CD8-positive, alpha-beta memory T cell (primary cell): ENCODE measurements around the gene CLSTN1. TPM values are rescaled to one million over a fixed set of nuclear protein-coding genes. Genes with fewer than 3 reads are reported as not detected.
A peak's percentile ranks its signal among the peaks of the same experiment; 100 is the strongest.
"Not testable (repeated sequence)": the region's sequence is repeated elsewhere in the genome, so short reads cannot be mapped to it uniquely, and the experiment has no call there.

Source experiments
- CTCF ChIA-PET: fragments of 350-600 bp; sonication (Branson Sonifier 250); formaldehyde crosslinking; loops from one replicate; lab custom pipeline; 2021; ENCODE audit warnings: antibody characterized with exemption; lab: Charles Lee
- POLR2A ChIA-PET: fragments of 350-600 bp; sonication (Branson Sonifier 250); formaldehyde crosslinking; loops from one replicate; lab custom pipeline; 2021; ENCODE audit warnings: antibody characterized with exemption; lab: Charles Lee
- DNase-seq, 5 donors: peaks; one replicate each; pipeline versions ENCODE4 v3.0.0 to v3.0.0-alpha.2; 2020 to 2022; ENCODE audit warnings: mixed read lengths in 1 of 5
- H3K27ac ChIP-seq: one replicate; pipeline ENCODE4 v1.7.0; 2013; ENCODE audit warnings: low read depth, mild to moderate bottlenecking, low read length, moderate library complexity
- H3K27me3 ChIP-seq: 2 replicates; pipeline ENCODE4 v1.7.0; 2013; ENCODE audit warnings: low read length, mild to moderate bottlenecking; ENCODE audit not compliant: insufficient read depth, poor library complexity, severe bottlenecking
- H3K36me3 ChIP-seq: 2 replicates; pipeline ENCODE4 v1.7.0; 2013; ENCODE audit warnings: mild to moderate bottlenecking, low read length, moderate library complexity; ENCODE audit not compliant: insufficient read depth
- H3K4me1 ChIP-seq: 2 replicates; pipeline ENCODE4 v1.7.0; 2013; ENCODE audit warnings: mild to moderate bottlenecking, low read length, moderate library complexity; ENCODE audit not compliant: insufficient read depth
- H3K4me3 ChIP-seq: 2 replicates; pipeline ENCODE4 v1.7.0; 2013; ENCODE audit warnings: mild to moderate bottlenecking, low read length
- H3K9me3 ChIP-seq: 2 replicates; pipeline ENCODE4 v1.7.0; 2013; ENCODE audit warnings: mild to moderate bottlenecking, low read length
- H3K27ac Mint-ChIP-seq, 8 donors: one replicate each; pipeline ENCODE4 v1.8.0; 2020 to 2021; ENCODE audit warnings: mixed read lengths in 8 of 8, mild to moderate bottlenecking in 6 of 8, inconsistent platforms in 3 of 8, moderate library complexity in 3 of 8
- H3K27me3 Mint-ChIP-seq, 2 donors: one replicate each; pipeline ENCODE4 v1.8.0; 2020 to 2021; ENCODE audit warnings: mixed read lengths in 2 of 2, mild to moderate bottlenecking in 1 of 2, moderate library complexity in 1 of 2
- H3K36me3 Mint-ChIP-seq, 3 donors: one replicate each; pipeline ENCODE4 v1.8.0; 2020 to 2021; ENCODE audit warnings: mixed read lengths in 3 of 3, inconsistent platforms in 1 of 3, mild to moderate bottlenecking in 1 of 3
- H3K4me1 Mint-ChIP-seq, 3 donors: one replicate each; pipeline ENCODE4 v1.8.0; 2020 to 2021; ENCODE audit warnings: mixed read lengths in 3 of 3, inconsistent platforms in 1 of 3, mild to moderate bottlenecking in 1 of 3
- H3K4me3 Mint-ChIP-seq, 7 donors: one replicate each; pipeline ENCODE4 v1.8.0; 2020 to 2021; ENCODE audit warnings: mixed read lengths in 7 of 7, mild to moderate bottlenecking in 6 of 7, moderate library complexity in 4 of 7, inconsistent platforms in 2 of 7
- H3K9me3 Mint-ChIP-seq, 5 donors: one replicate each; pipeline ENCODE4 v1.8.0; 2020 to 2022; ENCODE audit warnings: mixed read lengths in 5 of 5, mild to moderate bottlenecking in 3 of 5, moderate library complexity in 2 of 5, inconsistent platforms in 1 of 5
- polyA plus RNA-seq: library from polyadenylated mRNA; unstranded; fragments of 300-500 nt; fragmentation: Illumina TruSeq; gene quantifications from one replicate; pipeline ENCODE4 v1.2.3, GENCODE V29; 2021
- total RNA-seq, 2 experiments: library from RNA; stranded (reverse); gene quantifications; one replicate each; pipeline ENCODE4 v1.2.3, GENCODE V29; 2021

Gene CLSTN1
- total and polyA plus RNA-seq, 3 experiments from 2014 or later: 38.4 to 48.2 (median 40.8) TPM

DNA sequence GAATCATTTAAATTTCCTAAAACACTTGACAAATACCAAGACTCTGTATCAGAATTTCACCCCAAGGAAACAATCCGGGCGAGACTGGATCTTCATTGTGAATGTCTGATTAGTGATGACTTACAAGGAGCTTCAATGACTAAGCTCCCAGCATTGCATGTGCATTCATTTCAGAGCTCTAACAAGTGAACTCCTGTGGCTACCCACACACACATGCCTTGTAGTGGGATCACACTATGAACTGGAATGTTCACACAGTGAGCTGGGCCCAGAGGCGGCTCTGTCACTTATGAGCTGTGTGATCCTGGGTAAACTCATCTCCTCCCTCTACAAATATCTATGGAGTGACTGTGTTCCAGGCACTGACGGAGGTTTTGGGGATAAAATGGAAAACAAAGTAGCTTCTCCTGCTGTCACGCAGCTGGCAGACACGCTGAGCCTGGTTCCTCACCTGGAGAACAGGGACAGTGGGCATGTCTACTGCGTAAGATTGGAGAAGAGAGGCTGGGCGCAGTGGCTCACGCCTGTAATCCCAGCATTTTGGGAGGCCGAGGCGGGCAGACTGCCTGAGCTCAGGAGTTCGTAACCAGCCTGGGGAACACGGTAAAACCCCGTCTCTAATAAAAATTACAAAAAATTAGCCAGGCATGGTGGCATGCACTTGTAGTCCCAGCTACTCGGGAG lies 56.9 kb downstream of the CLSTN1 start:
- ChIA-PET CTCF (interaction anchor here (1.1 to 1.5 kb wide), 4 partner anchors 18 to 141 kb away, joined by 3 to 5 read pairs (median 4); no protein-coding TSS in a partner anchor), POLR2A (no interaction called here)
- H3K4me1 ChIP-seq: no peaks in the 10 kb centered on the region
- H3K9me3 Mint-ChIP-seq: no peaks in the 10 kb centered on the region
- H3K36me3 Mint-ChIP-seq: peaks cover 0 to 35% (median under 1%) of the 10 kb centered on the region in 3 donors
- H3K36me3 ChIP-seq: no peaks in the 10 kb centered on the region
- no peak for DNase-seq
- H3K27me3 ChIP-seq: no peaks in the 10 kb centered on the region
- no peaks in the 10 kb centered on the region for H3K9me3 ChIP-seq
- H3K27ac Mint-ChIP-seq: peak overlapping the region in 2 of 8 donors; percentile 23 to 63
- peak overlapping the region in 1 of 7 donors; percentile 13 for H3K4me3 Mint-ChIP-seq
- H3K27me3 Mint-ChIP-seq: no peaks in the 10 kb centered on the region
- H3K4me1 Mint-ChIP-seq: peaks cover 22 to 44% (median 28%) of the 10 kb centered on the region in 3 donors
- no peak overlapping the region for H3K27ac ChIP-seq
- H3K4me3 ChIP-seq: no peak overlapping the region

DNA sequence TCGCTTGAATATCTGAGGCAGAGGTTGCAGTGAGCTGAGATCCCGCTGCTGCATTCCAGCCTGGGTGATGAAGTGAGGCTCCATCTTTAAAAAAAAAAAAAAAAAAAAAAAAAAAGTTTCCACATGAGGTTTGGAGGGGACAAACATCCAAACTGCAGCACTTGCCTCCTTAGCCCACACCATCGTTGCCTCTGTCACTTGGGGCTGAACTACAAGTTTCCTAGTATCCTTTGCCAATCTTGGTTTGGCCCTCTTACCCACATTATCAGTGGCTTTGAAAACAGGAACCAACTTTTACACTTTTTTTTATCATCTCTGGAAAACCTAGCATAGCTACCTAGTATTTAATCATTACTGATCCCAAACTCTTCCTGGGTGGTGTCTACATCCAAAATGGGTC lies 59.2 kb downstream of the CLSTN1 start:
- no peak overlapping the region for H3K4me3 Mint-ChIP-seq
- H3K27ac Mint-ChIP-seq: peak overlapping the region in 1 of 8 donors; percentile 23
- DNase-seq: no peak
- Histone ChIP-seq H3K27me3 (no peaks in the 10 kb centered on the region), H3K4me3 (no peak overlapping the region), H3K4me1 (no peaks in the 10 kb centered on the region), H3K27ac (no peak overlapping the region), H3K9me3 (no peaks in the 10 kb centered on the region), H3K36me3 (no peaks in the 10 kb centered on the region)
- H3K27me3 Mint-ChIP-seq: no peaks in the 10 kb centered on the region
- H3K4me1 Mint-ChIP-seq: peaks cover 30 to 58% (median 42%) of the 10 kb centered on the region in 3 donors
- ChIA-PET CTCF (interaction anchor here (0.6 kb wide), 1 partner anchor 110 kb away, joined by 3 read pairs; no protein-coding TSS in a partner anchor), POLR2A (no interaction called here)
- H3K9me3 Mint-ChIP-seq: no peaks in the 10 kb centered on the region
- peaks cover 0 to 28% (median 5%) of the 10 kb centered on the region in 3 donors for H3K36me3 Mint-ChIP-seq

DNA sequence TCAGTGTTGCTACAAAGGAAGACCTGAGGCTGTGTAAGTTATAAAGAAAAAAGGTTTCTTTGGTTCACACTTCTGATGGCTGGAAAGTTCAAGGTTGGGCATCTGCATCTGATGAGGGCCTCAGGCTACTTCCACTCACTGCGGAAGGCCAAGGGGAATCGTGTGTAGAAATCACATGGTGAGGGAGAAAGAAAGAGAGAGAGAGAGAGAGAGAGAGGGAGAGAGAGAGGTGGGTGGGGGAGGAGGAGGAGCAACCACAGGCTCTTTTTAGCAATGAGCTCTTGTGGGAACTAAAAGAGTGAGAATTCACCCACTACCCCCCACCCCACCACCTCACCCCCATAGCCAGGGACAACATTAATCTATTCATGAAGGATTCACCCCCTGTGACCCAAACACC lies 59.9 kb downstream of the CLSTN1 start:
- Mint-ChIP-seq H3K9me3 (no peaks in the 10 kb centered on the region), H3K4me1 (peaks cover 25 to 56% (median 37%) of the 10 kb centered on the region in 3 donors), H3K27me3 (no peaks in the 10 kb centered on the region), H3K36me3 (peaks cover 0 to 24% (median 5%) of the 10 kb centered on the region in 3 donors), H3K4me3 (no peak overlapping the region), H3K27ac (peak overlapping the region in 2 of 8 donors; percentile 52 to 73)
- no peak for DNase-seq
- POLR2A ChIA-PET: no interaction called here
- H3K36me3 ChIP-seq: no peaks in the 10 kb centered on the region
- CTCF ChIA-PET: interaction anchor here (0.6 kb wide), 1 partner anchor 111 kb away, joined by 3 read pairs; no protein-coding TSS in a partner anchor
- H3K27me3 ChIP-seq: no peaks in the 10 kb centered on the region
- H3K9me3 ChIP-seq: no peaks in the 10 kb centered on the region
- no peaks in the 10 kb centered on the region for H3K4me1 ChIP-seq
- H3K27ac ChIP-seq: no peak overlapping the region
- no peak overlapping the region for H3K4me3 ChIP-seq

DNA sequence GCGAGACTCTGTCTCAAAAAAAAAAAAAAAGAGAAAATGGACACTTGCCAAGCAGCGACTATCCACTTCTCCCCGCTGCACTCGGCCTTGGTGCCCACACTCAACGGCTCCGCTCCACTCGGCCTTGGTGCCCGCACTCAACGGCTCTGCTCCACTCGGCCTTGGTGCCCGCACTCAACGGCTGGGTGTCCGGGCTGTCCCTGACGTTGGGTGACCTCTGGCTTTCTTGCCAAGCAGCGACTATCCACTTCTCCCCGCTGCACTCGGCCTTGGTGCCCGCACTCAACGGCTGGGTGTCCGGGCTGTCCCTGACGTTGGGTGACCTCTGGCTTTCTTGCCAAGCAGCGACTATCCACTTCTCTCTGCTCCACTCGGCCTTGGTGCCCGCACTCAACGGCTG lies 61.3 kb downstream of the CLSTN1 start:
- H3K27me3 ChIP-seq, H3K27ac Mint-ChIP-seq, DNase-seq, H3K27me3 Mint-ChIP-seq, H3K27ac ChIP-seq, H3K36me3 ChIP-seq, POLR2A ChIA-PET, H3K4me1 ChIP-seq, CTCF ChIA-PET, H3K9me3 ChIP-seq, H3K4me3 ChIP-seq, H3K9me3 Mint-ChIP-seq, H3K4me3 Mint-ChIP-seq: not testable (repeated sequence)
- peaks cover 0 to 27% (median 5%) of the 10 kb centered on the region in 3 donors for H3K36me3 Mint-ChIP-seq
- peaks cover 20 to 59% (median 34%) of the 10 kb centered on the region in 3 donors for H3K4me1 Mint-ChIP-seq

DNA sequence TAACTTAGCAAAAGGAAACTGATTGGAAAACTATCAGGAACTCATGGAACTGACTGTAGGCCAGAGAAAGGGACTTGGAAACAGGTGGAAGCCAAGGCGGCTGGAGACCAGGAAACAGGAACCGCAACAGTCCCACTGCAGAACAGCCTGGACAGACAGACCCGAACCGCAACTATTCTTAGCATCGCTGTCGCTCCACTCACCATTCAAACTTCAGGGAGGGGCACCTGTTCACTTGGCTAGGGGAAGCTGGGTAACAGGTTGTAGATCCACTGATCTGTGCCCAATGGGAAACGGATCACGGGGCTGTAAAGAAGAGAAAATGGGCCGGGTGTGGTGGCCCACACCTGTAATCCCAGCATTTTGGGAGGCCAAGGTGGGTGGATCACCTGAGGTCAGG lies 61.9 kb downstream of the CLSTN1 start:
- ChIA-PET CTCF (interaction anchor here (1.1 kb wide), 1 partner anchor 106 kb away, joined by 3 read pairs; no protein-coding TSS in a partner anchor), POLR2A (no interaction called here)
- Histone ChIP-seq H3K36me3 (no peaks in the 10 kb centered on the region), H3K4me1 (no peaks in the 10 kb centered on the region), H3K27me3 (no peaks in the 10 kb centered on the region), H3K9me3 (no peaks in the 10 kb centered on the region), H3K4me3 (no peak overlapping the region), H3K27ac (no peak overlapping the region)
- no peak for DNase-seq
- peak overlapping the region in 1 of 8 donors; percentile 42 for H3K27ac Mint-ChIP-seq
- no peaks in the 10 kb centered on the region for H3K9me3 Mint-ChIP-seq
- H3K36me3 Mint-ChIP-seq: peaks cover 0 to 27% (median 5%) of the 10 kb centered on the region in 3 donors
- peaks cover 18 to 57% (median 31%) of the 10 kb centered on the region in 3 donors for H3K4me1 Mint-ChIP-seq
- H3K27me3 Mint-ChIP-seq: no peaks in the 10 kb centered on the region
- H3K4me3 Mint-ChIP-seq: no peak overlapping the region

DNA sequence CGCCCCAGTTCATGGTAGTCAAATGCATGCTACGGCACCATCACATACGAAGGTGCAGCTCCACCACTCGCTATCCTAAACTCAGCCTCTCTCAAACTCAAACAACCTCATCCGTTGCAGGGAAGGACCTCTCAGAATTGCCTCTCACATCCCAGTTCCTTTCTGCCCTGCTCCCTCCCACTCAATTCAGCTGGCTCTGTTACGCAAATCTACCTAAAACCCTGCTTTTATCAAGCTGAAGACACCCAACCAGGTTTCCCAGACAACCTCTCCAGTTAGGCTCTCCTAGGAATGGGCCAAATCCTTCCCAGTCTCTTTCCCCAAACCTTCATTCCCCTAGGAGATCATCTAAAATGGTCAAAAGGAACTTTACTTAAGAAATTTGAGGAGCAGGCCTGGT lies 62.9 kb downstream of the CLSTN1 start:
- ChIA-PET POLR2A (no interaction called here), CTCF (interaction anchor here (1.1 kb wide), 1 partner anchor 107 kb away, joined by 3 read pairs; no protein-coding TSS in a partner anchor)

DNA sequence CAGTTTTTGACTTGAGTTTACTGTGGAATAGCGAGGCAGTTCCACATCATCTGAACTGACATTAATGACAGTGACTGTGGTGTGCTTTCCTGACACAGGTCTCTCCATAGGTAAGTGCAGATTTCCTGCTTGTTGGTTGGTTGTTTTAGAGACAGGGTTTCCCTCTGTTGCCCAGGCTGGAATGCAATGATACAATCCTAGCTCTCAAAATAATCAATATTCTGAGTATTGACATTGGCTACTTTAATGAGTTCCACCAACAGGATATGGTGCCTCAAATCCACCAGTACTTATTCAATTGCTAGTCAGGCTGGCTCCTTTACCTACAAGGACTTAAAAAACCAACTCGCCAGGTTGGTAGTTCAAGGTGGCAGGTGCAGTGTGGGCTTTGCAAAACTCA lies 63.8 kb downstream of the CLSTN1 start:
- POLR2A ChIA-PET: interaction anchor here (0.6 kb wide), 2 partner anchors 124 to 131 kb away, joined by 3 to 4 read pairs; no protein-coding TSS in a partner anchor
- no peaks in the 10 kb centered on the region for H3K27me3 Mint-ChIP-seq
- Histone ChIP-seq H3K9me3 (no peaks in the 10 kb centered on the region), H3K27me3 (no peaks in the 10 kb centered on the region), H3K4me3 (no peak overlapping the region), H3K27ac (no peak overlapping the region), H3K36me3 (no peaks in the 10 kb centered on the region), H3K4me1 (no peaks in the 10 kb centered on the region)
- no peak for DNase-seq
- H3K27ac Mint-ChIP-seq: peak overlapping the region in 1 of 8 donors; percentile 36
- H3K9me3 Mint-ChIP-seq: no peaks in the 10 kb centered on the region
- CTCF ChIA-PET: no interaction called here
- peaks cover 0 to 34% (median 5%) of the 10 kb centered on the region in 3 donors for H3K36me3 Mint-ChIP-seq
- no peak overlapping the region for H3K4me3 Mint-ChIP-seq
- peaks cover 19 to 61% (median 40%) of the 10 kb centered on the region in 3 donors for H3K4me1 Mint-ChIP-seq

More for the DNA sequence above, 62.9 kb downstream of the CLSTN1 start:
- Mint-ChIP-seq H3K4me1 (peaks cover 13 to 55% (median 33%) of the 10 kb centered on the region in 3 donors), H3K36me3 (peaks cover 0 to 25% (median 5%) of the 10 kb centered on the region in 3 donors), H3K9me3 (no peaks in the 10 kb centered on the region), H3K4me3 (no peak overlapping the region), H3K27me3 (no peaks in the 10 kb centered on the region), H3K27ac (peak overlapping the region in 5 of 8 donors; percentile 23 to 92 (median 45))
- Histone ChIP-seq H3K27me3 (no peaks in the 10 kb centered on the region), H3K4me1 (no peaks in the 10 kb centered on the region), H3K4me3 (no peak overlapping the region), H3K27ac (no peak overlapping the region), H3K9me3 (no peaks in the 10 kb centered on the region), H3K36me3 (no peaks in the 10 kb centered on the region)
- no peak for DNase-seq

DNA sequence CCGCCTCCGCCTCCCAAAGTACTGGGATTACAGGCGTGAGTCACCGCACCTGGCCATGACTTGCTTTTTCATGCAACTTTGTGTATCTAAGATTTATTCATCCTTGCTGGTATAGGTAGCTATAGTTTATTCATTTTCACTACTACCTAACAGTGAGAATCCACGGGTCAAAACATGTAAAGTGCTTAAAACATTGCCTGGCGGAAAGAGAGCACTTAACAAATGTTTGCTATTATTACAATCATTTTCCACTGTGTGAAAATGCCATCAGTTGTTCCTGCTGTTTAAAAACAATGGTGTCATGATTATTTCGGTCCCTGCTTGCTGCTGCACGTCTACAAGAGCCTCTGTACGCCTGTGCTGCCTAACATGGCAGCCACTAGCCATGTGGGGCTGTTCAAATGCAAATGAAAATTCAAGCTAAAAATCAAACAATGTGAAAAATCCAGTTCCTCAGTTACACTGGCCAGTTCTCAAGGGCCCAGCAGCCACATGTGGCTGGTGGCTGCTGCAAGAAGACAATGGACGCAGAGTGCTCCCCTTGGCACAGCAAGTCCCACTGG lies 65.1 kb downstream of the CLSTN1 start:
- peaks cover 16 to 49% (median 33%) of the 10 kb centered on the region in 3 donors for H3K4me1 Mint-ChIP-seq
- Histone ChIP-seq H3K36me3 (no peaks in the 10 kb centered on the region), H3K27me3 (no peaks in the 10 kb centered on the region), H3K4me3 (no peak overlapping the region), H3K27ac (no peak overlapping the region), H3K4me1 (no peaks in the 10 kb centered on the region), H3K9me3 (no peaks in the 10 kb centered on the region)
- no peak overlapping the region for H3K4me3 Mint-ChIP-seq
- POLR2A ChIA-PET: no interaction called here
- CTCF ChIA-PET: no interaction called here
- peaks cover 0 to 38% (median 5%) of the 10 kb centered on the region in 3 donors for H3K36me3 Mint-ChIP-seq
- no peaks in the 10 kb centered on the region for H3K27me3 Mint-ChIP-seq
- no peak for DNase-seq
- no peaks in the 10 kb centered on the region for H3K9me3 Mint-ChIP-seq
- peak overlapping the region in 3 of 8 donors; percentile 4 to 56 (median 23) for H3K27ac Mint-ChIP-seq
